Kidney tubule cell (primary cell): ENCODE data around the gene ZNF189.

Source experiments
- DNase-seq: peaks from one replicate; pipeline ENCODE4 v3.0.0-alpha.2; 2018; ENCODE audit warnings: low spot score

Gene ZNF189

GRCh38 chr9:101418518-101419430 lies 20.1 kb downstream of the ZNF189 start:
- DNase-seq: peak; percentile 22

DNA sequence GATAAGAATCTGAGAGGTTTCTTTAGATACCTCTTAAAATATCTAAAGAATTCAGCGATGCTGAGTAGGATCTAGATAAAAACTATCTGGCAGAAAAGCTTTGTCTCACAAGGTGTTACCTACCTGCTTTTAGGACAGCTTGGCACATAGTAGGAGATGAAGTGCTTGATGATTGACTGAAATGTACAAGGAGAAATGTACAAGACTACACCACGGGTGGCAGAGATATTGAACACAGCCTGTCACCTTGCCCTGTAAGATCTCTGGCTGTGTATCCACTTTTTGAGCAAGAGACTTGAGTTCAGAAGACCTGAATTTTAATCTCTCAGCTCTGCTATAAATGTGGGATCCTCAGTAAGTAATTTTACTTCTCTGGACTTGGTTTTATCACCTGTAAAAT lies 21.2 kb downstream of the ZNF189 start:
- no peak for DNase-seq

GRCh38 chr9:101421653-101422065 lies 23.0 kb downstream of the ZNF189 start:
- no peak for DNase-seq

- no peak for DNase-seq
These were observed 28.7 kb downstream of the ZNF189 start for GRCh38 chr9:101427358-101427757.

DNA sequence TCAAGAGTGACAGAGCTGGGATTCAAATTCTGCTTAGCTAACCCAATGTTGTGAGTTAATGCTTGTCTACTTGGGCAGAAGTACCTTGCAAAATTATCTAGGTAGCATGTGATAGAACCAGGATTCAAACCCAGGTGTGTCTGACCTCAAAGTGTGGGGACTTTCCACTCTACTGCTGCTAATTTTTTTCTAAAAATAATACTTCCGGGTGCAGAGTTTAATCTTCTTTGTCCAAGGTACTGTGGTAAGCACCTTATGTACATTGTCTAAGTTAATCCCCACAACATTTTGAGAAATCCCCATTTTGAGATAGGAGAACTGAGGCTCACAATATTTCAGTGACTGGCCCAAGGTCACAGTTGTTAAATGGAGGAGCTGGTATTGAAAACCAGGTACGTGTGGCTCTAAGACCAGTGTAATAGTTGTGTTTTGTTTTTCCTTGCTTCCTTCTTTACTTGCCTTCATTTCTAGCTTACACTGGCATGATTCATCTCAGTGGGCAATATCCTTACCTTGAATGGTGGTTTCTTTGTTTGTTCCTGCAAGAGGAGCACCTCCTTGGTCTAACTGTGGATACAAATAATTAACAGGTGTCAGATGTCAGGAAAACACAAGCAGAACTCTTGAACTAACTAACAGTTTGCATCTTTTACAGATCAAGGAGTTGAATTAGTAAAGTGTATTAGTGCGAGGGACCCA lies 29.5 kb downstream of the ZNF189 start:
- peak; percentile 54 for DNase-seq

DNA sequence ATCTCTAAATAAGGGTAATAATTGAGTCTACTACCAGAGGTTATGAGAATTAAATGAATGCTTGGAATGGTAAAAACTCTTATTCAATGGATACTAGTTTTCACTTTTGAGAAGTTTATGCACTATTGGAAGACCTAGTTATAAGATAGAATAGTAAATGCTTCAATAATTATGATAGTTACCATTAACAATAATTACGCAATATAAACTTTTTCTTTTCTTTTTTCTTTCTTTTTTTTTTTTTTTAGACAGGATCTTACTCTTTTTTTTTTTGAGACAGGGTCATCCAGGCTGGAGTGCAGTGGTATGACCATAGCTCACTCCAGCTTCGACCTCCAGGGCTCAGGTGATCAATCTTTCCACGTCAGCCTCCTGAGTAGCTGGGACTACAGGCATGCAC lies 30.3 kb downstream of the ZNF189 start:
- no peak for DNase-seq

DNA sequence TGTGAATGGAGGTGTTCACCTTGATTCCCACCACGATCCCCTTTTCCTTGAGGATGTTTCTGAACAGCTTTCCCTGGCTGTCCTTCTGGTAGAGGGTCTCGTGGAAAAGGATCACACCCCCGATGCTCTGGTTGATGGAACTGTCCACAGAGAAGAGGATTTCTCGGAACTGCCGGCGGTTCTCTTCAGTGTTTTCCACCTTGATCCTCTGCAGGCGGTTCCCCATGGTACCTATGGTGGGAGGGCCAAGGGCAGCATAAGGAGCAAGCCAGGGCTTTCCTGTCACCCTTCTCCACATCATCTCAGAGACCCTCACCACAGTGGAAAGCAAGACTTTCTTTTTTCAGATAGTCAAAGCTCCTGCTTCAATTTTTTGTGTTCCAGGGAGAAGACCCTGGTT lies 31.1 kb downstream of the ZNF189 start:
- DNase-seq: no peak

DNA sequence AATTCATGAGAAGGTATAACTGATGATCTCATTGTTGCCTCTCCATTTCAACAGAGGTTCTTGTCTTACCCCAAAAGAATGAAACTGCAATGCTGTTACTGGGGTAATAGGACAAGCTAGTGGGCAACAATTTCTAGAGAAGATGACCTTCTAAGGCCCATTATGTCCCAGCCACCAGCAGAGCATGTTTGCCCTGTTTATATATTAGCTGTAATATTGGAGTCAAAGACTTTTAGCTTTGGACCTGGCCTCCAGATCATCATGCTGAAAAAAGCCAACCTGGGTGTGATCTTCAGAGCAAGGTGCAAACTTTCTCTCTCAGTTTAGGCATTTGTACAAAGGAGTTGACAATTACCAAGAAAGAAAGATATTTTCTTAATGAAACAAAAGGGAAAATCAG lies 33.5 kb downstream of the ZNF189 start:
- no peak for DNase-seq

DNA sequence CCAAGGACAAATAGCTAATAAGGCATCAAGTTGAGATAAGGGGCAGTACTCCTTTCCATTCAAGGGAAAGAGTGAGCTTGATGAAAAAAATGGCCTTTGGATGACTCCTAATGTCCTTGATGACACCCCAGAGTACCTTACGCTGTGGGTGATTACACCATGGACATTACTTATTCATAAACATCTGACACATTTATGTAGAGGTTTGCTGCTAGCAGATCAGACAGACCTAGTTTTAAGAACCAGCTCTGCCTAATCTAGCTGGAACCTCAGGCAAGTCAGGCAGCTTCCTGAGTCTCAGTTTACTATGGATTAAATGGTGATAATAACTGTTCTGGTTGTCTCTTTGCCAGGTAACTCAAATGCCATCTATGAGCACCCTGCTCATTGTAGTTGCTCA lies 34.1 kb downstream of the ZNF189 start:
- DNase-seq: no peak

GRCh38 chr9:101433229-101433628 lies 34.6 kb downstream of the ZNF189 start:
- DNase-seq: no peak

DNA sequence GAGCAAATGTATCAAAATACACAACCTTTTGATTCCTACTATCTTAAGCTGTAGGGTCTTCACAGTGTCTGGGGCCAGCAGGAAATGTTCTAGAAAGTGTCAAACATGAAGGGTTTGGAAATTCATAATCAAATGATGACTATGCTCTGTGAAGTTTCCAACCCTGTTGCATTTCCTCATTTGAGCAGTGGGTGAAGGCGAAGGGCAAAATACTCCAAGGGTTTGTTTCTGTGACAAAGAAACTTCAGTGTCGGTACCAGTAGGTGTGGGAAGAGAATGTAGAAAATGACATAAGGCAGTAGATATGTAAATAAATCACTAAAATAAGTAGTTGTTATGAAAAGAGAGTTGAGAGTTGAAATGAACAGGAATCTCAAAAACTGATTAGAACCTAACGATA lies 36.3 kb downstream of the ZNF189 start:
- no peak for DNase-seq

DNA sequence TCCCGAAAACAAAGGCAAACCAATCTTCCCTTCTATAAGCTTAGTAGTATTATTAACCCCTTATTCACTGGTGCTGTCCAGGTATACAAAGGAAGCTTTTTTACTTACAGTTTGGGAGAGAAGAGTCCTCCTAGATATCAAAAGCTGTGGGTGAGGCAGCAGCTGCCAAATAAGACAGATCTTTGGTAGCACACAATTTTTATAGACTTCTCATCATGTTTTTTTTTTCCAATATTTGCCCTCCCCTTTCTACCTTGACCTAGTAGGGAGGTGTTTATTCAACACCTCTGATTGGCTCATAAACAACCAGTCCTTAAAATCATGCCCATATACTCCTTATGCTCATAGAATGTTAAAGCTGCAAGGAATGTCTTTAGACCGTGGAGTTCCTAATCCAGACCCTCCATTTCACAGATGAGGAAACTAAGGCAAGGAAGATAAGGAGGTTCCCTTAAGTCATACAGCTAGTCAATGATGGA lies 37.0 kb downstream of the ZNF189 start, which contains the start of gene ALDOB:
Gene ALDOB, minus strand, starts transcription at position 174 of the 479 bp plus-strand sequence. CDS start 4,887 bp downstream, outside the sequence.
- no peak for DNase-seq

DNA sequence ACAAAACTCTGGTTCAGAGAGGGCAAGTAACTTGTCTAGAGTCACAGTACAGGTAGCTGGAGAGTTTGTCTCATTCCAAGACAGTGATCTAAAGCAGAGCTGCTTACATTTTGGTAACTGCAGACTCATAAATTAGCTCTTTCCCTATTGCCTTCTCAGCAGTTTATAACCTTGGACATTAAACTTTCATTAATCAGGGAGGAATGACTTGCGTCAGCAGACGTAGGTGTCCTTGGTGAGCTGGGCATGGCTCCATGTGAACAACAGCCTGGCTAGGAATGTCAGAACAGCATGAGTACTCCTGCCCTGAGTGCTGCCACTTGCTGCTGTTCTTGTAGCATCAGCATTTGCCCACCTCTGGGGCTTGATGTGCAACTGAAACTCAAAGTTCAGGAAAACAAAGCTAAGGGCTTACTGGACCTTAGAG lies 39.2 kb downstream of the ZNF189 start:
- DNase-seq: peak; percentile 36

- DNase-seq: no peak
These were observed 39.9 kb downstream of the ZNF189 start for GRCh38 chr9:101438523-101438922.

DNA sequence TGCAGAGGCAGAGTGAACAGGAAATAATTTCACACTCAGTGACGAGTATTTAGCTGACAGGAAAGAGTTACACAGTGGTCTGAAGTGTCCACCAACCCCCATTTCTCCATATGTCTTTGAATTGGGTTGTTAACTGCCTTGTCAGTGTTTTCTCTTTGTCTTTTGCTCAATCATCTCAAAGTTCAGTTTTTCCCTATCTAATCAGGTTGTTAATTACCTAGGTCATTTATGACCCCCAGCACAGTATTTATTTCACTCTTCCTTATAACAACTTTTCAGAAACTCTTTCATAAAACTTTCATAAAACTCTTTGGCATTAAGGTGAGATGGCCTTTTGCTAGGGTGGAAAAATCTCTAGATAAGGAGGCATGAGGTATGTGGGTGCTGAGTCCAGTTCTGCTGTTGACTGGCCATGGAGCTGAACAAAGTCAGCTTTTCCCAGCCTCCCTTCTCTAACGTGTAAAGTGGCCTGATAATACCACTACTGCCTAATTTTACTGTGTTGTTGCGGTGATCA lies 42.1 kb downstream of the ZNF189 start:
- DNase-seq: no peak

DNA sequence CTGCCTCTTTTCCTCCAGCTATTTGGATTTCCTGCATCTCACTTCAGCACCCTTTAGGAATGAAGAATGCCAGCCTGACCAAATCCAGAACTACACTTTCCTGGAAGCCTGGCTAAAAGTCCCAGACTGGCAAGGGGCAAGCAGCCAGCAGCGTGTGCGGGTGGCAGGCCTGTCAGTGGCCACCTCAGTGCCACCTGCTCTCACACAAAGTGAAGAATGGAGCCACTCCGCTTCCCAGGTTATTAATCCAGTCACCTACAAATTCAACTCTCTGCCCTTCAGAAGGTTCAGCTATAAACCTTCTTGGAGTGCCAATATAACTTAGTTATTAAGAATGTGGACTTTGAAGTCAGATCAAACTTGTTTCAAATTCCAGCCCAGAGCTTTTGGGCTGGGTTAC lies 43.7 kb downstream of the ZNF189 start:
- DNase-seq: peak; percentile 12

DNA sequence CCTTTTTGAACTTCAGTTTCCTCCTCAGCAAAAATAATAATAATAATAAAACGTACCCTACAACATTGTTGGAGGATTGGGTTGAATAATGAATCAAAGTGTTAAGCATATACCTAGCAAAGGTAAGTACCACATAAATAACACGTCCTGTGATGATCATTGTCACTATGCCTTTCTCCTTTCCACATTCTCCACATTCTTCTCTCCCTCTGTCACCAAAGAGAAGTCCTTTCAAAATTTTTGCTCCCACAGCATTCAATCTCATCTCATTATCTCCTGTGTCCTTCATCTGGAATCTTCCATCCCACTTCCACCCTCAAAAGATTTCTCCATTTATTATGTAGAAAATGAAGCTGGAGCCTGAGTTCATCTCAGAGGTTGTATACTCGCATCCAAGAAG lies 44.1 kb downstream of the ZNF189 start:
- DNase-seq: peak; percentile 13

DNA sequence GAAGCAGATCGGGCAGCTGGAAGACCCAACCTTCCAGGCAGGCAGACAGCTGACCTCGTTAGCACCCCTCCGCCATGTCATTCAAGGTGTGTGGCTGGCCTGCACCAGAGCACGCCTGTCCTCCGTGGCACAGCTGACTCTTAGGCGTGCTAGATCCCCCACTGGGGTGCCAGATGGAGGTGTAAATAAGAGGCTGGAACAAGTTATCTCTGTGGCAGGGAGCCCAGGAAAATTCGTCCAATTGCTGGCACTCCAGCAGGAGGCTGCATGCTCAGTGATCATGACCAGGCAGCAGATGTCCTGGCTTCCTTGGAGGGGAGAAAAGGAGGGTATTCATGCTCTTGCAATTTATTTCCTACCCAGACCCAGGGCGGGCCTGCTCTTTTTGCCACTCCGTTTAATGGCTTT lies 44.7 kb downstream of the ZNF189 start:
- DNase-seq: no peak

GRCh38 chr9:101445353-101446029 lies 46.8 kb downstream of the ZNF189 start:
- peak; percentile 48 for DNase-seq

GRCh38 chr9:101446732-101447131 lies 48.1 kb downstream of the ZNF189 start:
- DNase-seq: no peak

GRCh38 chr9:101448680-101449070 lies 50.0 kb downstream of the ZNF189 start:
- no peak for DNase-seq

GRCh38 chr9:101449071-101449721 lies 50.5 kb downstream of the ZNF189 start:
- DNase-seq: peak; percentile 80
